GM15510 (cell line): ENCODE results near the gene ZNF215.

Experiments used
- POLR2A ChIP-seq: IDR thresholded peaks from 3 replicates; pipeline ENCODE4 v1.6.1; 2011; ENCODE audit warnings: borderline replicate concordance; ENCODE audit not compliant: insufficient read length; ENCODE audit errors: extremely low read depth

The ZNF215 gene

DNA sequence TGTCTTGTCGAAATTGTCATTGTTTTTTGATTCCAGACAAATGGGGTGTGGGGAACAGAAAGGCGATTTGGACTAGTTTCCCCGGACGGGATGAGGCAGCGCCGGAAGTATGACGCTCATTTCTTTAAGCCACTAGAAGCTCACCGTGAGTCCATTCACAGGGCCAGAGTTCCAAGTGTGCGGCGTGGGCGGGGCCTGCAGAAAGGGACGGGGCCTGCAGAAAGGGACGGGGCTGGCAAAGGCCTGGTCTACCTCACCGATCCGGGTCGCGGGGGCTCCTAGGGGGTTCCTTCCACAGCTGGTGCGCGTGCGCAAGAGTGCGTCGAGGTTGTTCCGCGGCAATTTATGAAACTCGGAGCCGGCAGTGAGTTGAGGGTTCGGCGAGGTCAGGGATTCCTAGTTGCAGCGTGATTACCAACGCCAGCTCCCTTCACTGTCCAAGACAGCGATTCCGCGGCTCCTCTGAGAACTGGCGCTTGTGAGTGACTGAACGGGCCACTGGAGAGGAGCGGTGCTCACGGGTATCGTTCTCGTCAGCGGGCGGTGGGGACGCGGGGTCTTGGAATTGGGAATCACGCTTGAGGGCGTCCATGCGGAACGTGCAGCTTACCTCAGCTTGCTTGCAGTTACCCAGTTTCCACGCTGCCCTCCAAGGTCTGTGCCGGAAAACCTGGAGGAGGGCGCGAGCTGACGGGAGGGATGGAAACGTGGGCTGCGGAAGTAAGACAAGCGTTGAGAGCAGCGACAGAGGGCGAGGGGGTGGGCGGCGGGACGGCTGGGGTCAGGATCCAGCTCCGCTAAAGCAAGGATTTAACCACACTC lies at the start of gene ZNF215:
TSS of gene ZNF215 (plus strand) at position 219 of the 822 bp plus-strand sequence. CDS start 5,847 bp downstream, outside the sequence.
- peak; percentile 50 for TF ChIP-seq POLR2A

DNA sequence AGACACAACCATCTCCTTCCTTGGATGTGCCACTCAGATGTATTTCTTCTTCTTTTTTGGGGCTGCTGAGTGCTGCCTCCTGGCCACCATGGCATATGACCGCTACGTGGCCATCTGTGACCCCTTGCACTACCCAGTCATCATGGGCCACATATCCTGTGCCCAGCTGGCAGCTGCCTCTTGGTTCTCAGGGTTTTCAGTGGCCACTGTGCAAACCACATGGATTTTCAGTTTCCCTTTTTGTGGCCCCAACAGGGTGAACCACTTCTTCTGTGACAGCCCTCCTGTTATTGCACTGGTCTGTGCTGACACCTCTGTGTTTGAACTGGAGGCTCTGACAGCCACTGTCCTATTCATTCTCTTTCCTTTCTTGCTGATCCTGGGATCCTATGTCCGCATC lies 49.3 kb upstream of the ZNF215 start:
- TF ChIP-seq POLR2A, result no peak

DNA sequence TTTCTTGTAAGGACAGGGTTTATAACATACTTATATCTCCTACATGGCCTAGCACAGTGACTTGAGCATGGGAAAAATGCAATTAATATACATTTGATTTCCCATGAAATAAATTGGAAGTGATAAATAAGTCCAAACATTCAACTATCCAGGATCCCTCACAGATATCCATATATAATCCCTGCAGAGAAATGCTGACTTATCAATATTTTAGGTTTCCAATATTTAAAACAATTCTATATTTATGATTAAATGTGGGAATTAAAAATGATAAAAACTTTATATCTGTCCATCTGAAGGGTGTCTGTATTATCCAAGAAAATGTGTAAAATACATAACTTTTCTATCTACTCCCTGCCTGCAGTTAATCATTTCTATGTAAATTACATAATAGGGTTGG lies 43.5 kb upstream of the ZNF215 start:
- TF ChIP-seq POLR2A, result no peak

DNA sequence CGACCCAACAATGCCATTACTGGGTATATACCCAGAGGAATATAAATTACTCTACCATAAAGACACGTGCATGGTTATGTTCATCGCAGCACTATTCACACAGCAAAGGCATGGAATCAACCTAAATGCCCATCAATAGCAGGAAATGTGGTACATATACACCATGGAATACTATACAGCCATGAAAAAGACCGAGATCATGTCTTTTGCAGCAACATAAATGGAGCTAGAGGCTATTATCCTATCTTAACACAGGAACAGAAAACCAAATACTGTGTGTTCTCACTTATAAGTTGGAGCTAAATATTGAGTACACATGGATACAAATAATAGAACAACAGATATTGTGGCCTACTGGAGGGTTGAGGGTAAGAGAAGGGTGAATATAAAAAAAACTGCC lies 37.4 kb upstream of the ZNF215 start:
- no peak for TF ChIP-seq POLR2A

DNA sequence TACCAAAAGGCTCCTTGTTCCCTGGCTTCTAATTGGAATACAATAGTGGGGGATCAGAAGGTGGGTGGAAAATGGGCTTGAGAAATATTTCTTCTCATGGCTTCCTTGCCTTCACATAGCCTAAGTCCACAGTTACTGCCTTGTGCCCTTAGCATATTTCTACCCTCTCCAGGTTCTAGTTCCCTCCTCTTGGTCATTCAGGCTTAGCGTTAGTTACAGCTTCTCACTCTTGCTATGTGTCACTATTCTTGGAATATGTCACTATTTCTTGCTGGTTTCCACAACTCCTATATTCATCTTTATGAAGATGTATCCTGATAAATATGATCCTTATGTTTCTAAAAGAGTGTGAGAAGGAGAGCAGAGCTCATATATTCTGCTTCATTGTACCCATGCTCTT lies 36.4 kb upstream of the ZNF215 start:
- TF ChIP-seq POLR2A, result no peak

DNA sequence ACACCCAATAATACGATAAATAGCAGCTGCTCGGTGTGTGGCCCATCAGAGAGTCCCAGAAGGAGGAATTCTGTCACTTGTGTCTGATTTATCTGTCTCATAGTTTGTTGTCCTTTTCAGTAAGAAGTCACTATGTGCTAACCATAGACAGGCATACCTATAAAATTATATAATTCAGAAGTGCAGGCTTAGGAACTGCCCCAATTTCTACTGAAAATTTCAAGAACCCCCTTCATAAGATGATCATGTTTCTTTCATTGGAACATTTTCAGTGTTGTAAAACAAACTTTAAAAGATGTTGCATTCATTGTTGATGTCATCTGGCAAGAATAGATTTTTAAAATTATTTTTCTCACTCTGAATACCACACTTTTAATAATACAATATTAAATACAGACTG lies 33.8 kb upstream of the ZNF215 start, which contains the start of gene OR2D2:
TSS of gene OR2D2 (minus strand) at position 101 of the 400 bp plus-strand sequence. CDS start at position 101, 0 bp downstream.
- no peak for TF ChIP-seq POLR2A

DNA sequence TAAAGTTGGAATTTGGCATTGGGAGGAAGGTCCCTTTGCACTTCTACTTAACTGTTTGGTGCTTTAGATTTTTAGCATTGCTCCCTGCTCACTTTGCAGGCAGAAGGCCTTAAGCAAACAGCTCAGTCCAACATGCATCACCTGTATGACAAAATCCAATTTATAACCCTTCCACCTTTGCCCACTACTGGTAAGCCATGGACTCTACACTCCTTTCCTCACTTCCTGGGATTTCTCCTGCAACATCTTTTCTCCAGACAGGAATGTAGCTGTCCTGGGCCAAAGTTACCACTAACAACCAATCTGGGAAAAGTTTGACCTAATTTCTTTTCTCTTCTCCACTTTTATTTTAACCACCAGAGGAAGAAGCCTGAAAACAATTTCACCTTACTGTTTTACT lies 32.1 kb upstream of the ZNF215 start:
- no peak for TF ChIP-seq POLR2A

DNA sequence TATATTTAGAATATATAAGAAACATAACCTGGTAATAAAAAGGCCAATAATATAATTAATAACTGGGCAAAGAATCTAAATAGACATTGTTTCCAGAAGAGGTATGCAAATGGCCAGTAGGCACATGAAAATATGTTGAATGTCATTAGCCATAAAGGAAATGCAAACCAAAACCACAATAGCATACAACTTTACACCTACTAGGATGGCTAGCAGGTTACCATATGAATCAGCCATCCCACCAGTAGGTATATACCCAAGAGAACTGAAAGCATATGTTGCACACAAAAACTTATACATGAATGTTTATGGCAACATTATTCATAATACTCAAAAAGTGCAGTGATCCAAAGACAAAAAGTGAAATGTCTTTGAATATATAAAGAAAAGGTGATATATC lies 31.2 kb upstream of the ZNF215 start:
- TF ChIP-seq POLR2A, result no peak

DNA sequence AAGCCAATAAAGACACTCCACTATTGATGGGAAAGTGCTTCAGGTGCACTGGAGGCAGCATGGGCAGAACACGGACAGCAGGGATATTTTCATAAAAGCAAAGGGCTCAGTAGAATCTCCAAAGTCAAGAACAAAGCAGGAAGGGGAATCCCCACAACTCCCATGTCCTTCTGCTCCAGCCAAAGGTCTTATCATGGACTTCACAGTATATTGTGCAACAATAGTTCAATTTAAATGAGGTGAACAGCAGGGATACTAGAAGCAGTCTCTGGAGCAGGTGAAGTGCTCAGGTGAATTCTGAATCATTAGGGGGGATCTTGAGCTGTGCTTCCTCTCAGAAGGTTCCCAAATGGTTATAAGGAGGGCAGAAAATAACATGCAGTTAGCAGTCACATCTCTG lies 27.3 kb upstream of the ZNF215 start:
- no peak for TF ChIP-seq POLR2A

DNA sequence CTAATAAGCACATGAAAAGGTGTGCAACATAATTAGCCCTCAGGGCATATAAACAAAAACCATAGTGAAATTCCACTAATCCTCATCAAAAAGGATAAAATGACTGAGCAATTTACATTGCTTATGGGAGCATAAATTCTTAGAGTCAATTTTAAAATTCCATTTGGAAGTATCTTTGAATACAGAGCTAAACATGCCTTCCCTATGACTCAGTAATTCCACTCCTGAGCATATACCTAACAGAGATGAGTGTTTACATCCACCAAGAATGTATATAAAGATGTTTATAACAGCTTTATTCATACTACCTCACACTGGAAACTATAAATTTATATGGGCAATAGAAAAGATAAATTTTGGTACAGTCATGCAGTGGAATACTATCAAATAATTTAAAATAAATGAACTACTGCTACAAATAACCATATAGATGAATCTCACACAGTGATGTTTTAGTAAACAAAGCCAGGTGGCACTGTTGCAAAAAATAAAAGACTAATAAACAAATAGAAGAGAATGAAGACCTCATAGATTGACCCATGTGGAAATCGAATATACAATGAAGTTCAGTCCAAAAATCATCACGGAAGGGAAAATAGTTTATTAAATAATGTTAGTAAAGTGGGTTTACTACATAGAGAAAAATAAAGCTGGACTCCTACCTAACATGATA lies 25.8 kb upstream of the ZNF215 start:
- TF ChIP-seq POLR2A, result no peak

DNA sequence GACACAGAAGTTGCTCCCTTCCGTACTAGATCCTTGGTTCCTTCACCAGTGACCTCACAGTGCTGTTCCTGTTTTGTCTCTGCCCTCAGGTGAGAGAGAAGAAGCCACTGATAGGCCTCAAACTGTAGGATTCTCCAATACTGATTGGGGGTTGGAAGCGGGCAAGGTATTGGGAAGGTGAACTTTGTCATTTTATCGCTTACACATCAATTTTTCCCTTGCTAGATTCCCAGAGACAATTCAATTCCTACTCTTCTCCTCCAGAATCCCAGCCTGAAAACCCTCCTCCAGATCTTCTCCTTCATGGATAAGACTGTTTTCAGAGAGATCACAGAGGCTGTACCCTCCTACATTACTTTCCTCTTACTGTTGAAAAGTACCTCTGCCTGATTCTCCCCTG lies 14.8 kb upstream of the ZNF215 start:
- no peak for TF ChIP-seq POLR2A

DNA sequence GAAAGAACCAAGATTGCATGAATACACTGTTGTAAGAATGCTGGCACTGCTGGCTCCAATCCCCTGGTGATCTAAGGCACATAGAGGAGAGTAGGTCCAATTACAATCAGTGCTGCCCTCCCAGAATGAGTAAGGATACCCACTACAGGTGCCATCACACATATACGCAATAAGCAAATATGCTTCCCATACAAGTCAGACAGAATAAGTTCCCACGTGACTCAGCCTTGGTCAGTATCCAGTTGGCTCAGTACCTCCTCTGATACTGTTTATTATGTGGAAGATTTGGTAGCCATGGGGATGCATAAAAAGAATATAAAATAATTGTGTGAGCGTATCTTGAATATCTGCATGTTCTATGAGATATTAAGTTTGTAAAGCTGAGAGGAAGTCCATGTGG lies 14.3 kb upstream of the ZNF215 start:
- TF ChIP-seq POLR2A, result no peak

DNA sequence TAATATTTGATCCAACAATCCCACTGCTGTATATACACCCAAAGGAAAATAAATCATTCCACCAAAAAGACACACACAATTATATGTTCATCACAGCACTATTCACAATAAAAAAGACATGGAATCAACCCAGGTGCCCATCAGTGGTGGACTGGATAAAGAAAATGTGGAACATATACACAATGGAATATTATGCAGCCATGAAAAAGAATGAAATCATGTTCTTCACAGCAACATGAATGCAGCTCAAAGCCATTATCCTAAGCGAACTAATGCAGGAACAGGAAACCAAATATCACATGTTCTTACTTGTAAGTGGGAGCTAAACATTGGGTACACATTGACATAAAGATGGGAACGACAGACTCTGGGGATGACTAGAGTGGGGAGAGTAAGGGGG lies 6.5 kb upstream of the ZNF215 start:
- no peak for TF ChIP-seq POLR2A

DNA sequence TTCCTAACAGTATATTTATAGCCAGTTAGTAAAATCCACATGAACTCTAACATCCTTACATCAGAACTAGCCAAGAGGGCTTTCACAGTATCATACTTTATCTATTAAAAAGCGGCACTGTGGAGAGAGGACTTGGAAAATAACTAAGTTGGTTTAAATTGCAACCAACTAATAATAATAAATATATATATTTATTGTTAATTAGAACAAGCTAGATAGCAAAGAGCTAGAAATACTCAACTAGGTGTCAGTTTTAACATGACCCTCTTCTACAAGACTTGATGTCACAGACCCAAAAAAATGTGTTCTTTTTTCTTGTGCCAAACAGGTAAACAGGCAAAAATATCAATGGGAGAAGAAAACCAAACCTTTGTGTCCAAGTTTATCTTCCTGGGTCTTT lies 5.5 kb upstream of the ZNF215 start, which contains the start of gene OR2D3:
TSS of gene OR2D3 (plus strand) at position 301 of the 400 bp plus-strand sequence. CDS start at position 301, 0 bp downstream.
- no peak for TF ChIP-seq POLR2A

DNA sequence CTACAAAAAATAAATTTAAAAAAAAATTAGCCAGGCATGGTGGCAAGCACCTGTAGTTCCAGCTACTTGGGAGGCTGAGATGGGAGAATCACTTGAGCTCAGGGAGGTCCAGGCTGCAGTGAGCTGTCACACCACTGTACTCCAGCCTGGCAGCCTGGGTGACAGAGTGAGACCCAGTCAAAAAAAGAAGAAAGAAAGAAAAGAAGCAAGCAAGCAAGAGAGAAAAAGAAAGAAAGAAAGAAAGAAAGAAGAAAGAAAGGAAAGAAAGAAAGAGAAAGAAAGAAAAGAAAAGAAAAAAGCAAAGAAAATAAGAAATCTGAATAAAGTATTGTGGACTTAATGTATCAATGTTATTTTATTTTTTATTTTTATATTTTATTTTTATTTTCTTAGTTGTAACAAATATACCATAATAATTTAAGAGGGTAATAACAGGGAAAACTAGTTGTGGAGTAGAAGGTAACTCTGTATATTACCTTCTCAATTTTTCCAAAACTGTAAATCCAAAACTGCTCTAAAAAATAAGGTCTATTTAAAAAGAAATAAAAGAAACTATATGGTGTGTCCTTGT lies 1.1 kb upstream of the ZNF215 start:
- TF ChIP-seq POLR2A, result no peak
